GM19193 (cell line): Measurements from ENCODE around the gene UAP1L1.

ENCODE experiments used
- POLR2A ChIP-seq: IDR thresholded peaks from 4 replicates; pipeline ENCODE4 v1.6.1; 2011; ENCODE audit not compliant: insufficient read depth, insufficient read length; ENCODE audit errors: extremely low read depth

Gene UAP1L1

GRCh38 chr9:137126786-137127185 is 49.5 kb downstream of the UAP1L1 start:
- TF ChIP-seq POLR2A, result no peak

DNA sequence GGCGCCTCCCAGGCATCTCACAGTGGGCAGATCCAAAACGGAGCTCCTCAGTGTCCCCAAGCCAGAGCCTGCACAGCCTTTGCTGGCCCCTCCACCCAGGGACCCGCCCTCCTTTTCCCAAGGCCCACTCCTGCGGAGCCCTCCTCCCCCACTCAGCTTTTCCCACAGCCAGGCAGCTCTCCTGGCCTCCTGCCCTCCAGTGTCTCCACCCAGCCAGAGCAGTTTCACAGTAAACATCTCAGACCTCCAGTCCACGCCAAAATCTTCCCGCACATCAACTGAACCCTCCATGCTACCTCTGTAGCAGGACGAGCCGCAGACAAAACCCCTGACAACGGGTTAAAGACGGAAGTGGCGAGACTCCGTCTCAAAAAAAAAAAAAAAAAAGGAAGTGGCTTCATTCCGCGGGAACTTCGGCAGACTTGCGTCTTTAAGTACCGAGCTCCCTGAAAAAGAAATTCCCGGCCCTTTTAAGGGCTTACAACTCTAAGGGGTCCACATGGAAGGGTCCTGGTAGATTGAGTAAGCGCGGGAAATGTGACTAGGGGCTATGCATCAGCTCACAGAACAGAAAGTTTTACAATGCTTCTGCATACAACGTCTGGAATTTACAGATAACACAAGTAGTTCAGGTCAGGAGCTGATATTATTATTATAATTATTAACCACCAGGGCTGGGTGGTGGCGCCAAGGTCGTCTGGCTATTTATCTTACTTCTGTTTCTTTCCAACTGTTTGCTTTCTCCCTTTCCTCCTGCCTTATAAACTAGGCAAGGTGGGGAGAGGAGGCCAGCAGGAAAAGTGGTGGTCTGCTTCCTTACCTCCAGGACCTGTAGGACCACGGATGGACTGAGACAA is 50.2 kb downstream of the UAP1L1 start:
- peak; percentile 28 for TF ChIP-seq POLR2A

GRCh38 chr9:137128158-137128861 is 51.0 kb downstream of the UAP1L1 start:
- TF ChIP-seq POLR2A, result no peak

- TF ChIP-seq POLR2A, result no peak
These were observed 51.6 kb downstream of the UAP1L1 start for GRCh38 chr9:137128862-137129455.

DNA sequence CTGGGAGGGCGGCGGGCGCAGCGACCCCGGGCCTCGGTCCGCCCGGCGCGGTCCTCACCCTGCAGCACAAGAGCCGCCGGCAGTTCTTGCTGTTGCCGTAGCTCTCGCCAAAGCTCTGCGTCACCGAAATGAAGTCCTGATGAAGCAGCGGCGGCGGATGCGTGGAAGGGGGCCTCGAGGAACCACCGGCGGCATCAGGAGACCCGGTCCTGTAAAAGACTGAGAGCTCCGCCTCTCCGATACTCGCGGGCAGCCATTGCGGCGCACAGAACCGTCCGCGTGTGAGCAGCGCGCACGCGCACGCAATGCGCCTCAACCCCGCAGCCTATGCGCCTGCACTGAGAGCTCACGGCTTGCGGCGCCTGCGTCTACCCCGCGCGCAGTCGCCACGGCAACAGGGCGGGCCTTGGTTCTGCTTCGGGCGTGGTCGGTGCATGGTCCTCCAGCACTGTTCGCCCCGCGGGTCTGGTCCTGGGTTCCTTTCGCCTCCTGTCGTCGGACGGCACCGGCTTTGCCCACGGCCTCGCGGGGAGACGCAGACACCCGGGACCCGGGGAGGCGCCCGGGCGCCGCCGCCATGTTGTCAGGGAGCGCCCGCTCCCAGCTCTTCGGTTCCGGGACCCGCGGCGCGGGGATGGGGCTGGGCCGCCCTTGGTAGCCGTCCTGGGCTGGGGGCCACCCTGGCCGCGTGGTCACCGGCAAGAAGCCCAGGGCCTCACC is 52.3 kb downstream of the UAP1L1 start:
- TF ChIP-seq POLR2A, result peak; percentile 76

DNA sequence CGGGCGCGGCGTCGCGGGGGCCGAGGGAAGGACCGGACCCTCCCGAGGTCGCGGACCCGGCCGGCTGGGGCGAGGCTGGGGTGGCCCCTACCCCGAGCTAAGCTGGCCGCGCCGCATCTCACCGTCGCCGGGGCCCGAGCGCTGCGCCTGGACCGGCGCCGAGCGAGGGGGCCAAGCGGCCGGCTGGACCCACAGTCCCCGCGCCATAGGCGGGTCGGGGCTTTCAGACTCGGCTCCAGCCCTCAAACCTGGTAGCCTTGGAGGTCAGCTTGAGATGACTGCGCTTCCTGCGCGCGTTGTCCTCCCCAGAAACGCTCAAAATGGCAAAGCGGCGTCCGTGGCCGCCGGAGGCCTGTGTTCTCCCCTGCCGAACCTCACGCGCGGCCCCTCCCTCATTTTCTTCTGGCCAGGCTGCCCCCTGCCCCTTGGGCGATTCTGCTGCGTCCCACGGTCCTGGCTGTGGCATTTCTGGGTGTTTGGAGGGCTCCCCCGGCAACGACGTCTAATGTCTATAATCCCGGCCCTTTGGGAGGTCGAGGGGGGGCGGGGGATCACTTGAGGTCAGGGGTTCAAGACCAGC is 52.9 kb downstream of the UAP1L1 start:
- no peak for TF ChIP-seq POLR2A
